Fibroblast of skin of back (primary cell): ENCODE results near the gene IFNL1.
"Not testable (repeated sequence)": the region's sequence is repeated elsewhere in the genome, so short reads cannot be mapped to it uniquely, and the experiment has no call there.

Source experiments
- DNase-seq: peaks from one replicate; pipeline ENCODE4 v3.0.0-alpha.2; 2013

The IFNL1 gene

DNA sequence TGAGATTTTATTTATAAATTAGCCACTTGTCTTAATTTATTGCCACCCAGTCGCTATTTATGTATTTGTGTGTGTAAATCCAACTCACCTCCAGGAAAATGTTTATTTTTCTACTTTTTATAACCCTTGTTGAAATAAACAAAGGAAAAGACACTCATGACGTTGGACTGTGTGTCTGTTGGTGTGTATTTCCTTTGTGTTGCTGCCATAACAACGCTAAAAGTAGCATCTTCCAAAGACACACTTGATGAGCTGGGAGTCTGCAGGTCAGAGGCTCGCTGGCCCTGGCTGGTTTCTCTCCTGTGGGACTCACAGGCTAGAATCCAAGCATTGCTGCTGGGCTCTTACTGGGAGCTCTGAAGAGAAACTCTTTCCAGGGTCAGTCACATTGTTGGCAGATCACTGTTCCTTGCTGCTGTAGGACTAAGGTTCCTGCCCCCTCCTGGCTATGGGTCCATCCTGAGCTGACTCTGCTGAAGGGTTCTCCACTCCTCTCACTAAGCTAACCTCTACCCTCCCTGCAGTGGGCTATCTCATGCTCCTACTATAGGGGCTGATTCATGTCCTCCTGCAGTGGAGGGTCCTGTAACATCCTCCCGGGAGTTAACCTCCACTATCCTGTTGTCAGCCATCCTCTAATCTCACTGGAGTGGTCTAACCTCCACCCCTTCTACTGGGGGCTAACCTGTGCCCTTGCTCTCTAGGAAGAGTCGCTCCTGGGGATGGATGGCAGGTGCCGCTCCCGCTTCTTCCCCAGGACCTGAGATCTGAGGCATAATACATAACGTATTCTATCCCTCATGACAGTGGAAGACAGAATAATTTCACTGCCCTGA is 26.0 kb upstream of the IFNL1 start:
- no peak for DNase-seq

DNA sequence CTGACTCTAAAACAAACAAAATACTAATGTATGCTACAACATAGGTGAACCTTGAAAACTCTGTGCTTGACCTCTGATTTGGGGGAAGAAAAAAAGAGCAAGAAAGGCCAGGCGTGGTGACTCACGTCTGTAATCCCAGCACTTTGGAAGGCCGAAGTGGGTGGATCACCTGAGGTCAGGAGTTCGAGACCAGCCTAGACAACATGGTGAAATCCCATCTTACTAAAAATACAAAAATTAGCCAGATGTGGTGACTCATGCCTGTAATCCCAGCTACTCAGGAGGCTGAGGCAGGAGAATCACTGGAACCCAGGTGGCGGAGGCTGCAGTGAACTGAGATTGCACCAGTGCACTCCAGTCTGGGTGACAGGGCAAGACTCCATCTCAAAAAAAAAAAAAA is 22.3 kb upstream of the IFNL1 start:
- DNase-seq: not testable (repeated sequence)

DNA sequence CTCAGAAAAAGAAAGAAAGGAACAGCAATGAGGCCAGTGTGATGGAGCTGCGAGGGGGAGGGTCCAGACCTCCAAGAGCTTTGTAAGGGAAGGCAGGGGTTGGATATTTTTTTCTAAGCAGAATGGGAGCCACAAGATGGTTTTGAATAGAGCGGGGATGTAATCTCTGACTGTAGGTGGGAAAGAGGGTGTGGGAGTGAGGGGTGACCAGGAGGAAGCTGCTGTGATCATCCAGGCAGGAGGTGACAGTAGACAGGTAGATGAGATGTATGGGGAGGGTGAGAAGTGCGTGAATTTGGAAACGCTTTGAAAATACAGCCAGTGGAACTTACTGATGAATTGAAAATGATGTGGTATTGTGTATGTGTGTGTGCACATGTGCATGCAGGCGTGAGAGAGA is 20.6 kb upstream of the IFNL1 start:
- DNase-seq: no peak

DNA sequence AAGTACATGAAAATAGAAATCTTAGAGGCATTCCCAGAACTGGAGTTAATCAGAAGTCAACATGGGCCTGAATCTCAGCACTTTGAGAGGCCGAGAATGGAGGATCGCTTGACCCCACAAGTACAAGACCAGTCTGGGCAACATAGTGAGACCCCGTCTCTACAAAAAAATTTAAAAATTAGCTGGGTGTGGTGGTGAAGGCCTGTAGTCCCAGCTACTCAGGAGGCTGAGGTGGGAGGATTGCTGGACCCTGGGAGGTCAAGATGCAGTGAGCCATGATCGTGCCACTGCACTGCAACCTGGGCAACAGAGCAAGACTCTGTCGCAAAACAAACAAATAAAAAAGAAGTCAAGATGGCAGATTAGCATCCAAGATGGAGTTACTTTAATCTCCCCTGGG is 19.5 kb upstream of the IFNL1 start:
- no peak for DNase-seq

DNA sequence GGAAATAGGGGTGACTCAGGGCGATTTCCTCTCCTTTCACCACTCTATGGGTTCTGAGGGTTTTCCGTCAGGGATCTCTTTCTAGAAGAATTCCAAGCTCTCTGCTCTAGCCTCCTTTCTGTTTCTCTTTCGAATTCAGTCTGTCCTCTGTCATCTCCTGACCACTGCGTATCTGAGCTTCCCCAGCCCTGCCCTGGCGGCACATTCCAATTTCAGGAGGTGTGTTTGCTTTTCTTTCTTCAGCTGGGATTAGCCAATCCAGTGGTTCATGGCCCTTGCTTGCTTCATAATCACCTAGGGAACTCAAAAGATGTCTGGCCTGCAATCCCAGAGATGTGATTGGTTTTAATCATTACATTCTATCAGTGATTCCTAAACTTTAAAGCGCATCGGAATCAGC is 18.6 kb upstream of the IFNL1 start:
- DNase-seq: no peak

DNA sequence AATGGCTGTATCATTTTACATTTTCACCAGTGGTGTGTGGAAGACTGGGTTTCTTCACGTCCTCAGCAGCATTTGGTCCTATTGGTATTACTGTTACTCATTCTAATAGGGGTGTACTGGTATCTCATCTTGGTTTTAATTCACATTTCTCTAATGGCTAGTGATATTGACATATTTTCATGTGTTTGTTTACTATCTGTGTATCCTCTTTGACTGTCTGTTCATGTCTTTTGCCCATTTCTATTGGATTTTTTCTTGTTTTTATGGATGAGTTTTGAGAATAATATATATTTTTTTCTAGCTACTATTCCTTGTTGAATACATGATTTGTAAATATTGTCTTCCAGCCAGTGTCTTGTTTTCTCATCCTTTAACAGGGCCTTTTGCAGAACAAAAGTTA is 14.2 kb upstream of the IFNL1 start:
- DNase-seq: no peak

DNA sequence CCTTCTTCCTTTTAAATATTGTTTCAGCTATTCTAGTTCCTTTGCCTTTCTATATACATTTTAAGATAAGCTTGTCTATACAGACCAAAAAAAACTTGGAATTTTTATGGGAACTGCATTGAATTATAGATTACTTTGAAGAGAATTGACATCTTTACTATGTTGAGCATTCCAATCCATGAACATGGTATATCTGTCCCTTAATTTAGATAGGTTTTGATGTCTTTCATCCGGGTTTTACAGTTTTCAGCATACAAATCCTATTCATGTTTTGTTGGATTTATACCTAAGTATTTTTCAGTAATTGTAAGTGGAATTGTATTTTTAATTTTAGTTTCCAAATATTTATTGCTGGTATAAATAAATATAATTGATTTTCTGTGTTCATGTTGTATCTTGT is 12.2 kb upstream of the IFNL1 start:
- no peak for DNase-seq

DNA sequence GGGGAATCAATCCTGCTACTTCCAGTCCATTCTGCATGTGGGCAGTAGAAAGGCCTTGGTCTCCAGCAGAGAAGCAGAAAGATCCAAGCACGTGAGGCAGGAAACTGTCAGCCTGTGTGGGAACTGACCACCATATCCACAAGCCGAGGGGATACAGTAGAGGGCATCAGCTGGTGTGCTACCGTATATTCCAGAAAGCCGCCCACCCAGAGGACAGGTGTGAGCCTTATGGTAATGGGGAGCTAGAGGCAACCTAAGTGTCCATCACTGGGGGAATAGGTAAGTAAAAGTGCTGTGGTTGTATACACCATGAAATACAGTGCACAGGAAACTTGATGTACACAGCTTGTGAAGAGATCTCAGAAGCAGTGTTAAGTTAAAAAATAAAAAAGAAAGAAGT is 2.8 kb upstream of the IFNL1 start:
- DNase-seq: no peak

DNA sequence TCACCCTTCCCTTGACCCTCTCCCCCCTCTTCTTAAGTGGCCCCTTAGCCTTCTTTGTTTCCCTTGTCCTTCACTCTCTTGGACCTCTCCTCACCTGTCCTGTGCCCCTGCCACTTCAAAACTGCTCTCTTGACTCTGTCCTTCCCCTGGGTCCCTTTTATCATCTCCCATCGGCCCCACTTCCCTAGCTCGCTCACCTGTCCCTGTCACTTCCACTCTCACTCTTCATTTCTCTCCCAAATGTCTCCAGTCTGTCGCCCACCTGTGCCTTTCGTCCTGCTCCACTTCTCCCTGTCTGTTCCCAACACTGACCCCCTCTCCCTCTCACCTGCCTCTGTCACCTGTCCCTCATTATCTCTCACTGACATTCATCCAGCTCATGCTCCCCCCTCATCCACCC is 699 bp downstream of the IFNL1 start:
- no peak for DNase-seq

DNA sequence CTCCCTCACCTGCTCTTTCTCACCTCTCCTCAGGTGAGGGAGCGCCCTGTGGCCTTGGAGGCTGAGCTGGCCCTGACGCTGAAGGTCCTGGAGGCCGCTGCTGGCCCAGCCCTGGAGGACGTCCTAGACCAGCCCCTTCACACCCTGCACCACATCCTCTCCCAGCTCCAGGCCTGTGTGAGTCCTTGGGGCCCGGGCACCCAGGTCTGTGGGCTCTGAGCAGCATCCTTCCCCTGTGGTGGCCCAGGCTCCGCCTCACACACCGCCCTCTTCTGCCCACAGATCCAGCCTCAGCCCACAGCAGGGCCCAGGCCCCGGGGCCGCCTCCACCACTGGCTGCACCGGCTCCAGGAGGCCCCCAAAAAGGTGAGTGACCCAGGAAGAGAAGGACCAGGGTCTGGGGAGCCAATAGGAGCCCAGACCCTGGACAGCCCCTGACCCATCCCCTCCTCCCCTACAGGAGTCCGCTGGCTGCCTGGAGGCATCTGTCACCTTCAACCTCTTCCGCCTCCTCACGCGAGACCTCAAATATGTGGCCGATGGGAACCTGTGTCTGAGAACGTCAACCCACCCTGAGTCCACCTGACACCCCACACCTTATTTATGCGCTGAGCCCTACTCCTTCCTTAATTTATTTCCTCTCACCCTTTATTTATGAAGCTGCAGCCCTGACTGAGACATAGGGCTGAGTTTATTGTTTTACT is 1.9 kb downstream of the IFNL1 start:
- no peak for DNase-seq

DNA sequence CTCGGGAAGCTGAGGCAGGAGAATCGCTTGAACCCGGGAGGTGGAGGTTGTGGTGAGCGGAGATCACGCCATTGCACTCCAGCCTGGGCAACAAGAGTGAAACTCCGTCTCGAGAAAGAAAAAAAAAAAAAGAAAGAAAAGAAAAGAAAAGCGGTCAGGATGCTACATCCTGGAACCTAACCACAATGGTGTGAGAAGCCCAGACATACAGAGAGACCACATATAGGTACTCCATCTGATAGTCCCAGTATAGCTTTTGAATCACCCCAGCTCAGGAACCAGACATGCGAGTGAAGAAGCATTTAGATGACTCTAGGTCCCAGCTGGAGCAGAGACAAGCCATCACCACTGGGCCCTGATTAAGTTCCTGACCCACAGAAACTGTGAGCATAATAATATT is 3.2 kb downstream of the IFNL1 start:
- no peak for DNase-seq

DNA sequence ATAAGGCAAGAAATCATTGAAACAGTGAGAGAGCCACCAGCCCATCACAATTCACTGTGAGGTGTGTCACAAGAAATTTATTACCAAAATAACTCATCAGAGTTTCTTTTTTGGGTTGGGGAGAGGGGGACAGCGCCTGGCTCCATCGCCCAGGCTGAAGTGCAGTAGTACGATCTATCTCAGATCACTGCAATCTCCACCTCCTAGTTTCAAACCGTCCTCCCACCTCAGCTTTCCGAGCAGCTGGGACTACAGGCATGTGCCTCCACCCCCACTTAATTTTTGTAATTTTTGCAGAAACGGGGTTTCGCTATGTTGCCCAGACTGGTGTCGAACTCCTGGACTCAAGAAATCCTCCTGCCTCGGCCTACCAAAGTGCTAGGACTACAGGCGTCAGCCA is 3.6 kb downstream of the IFNL1 start:
- no peak for DNase-seq

DNA sequence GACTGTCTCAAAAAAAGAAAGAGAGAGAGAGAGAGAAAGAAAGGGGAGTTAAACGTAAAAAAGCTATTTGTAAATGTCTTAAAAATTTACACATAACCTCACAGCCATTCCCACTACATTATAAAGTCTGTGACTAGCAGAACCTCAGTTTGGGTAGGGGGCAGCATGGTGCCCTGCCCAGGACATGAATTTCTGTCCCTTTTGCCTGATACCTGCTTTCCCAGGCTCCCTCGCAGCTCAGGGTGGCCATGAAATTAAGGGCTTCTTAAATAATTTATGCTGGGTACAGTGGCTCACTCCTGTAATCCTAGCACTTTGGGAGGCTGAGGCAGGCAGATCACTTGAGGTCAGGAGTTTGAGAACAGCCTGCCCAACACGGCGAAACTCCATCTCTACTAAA is 4.8 kb downstream of the IFNL1 start:
- no peak for DNase-seq

DNA sequence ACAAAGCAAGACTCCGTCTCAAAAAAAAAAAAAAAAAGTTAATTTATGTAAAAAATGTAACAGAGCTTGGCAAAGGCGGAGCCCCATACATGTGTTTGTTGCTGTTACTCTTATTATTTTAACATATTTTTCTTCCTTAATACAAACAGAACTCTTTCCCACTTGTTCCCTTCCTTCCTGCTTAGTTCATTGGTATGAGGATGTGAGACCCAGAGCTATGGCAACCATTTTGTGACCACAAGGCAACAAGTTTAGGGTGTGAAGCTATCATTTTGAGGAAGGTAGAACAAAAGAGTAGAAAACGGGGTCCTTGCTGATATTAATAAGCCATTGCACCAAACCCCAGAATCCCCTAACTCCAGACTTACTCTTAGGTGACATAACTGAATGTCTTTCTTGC is 5.4 kb downstream of the IFNL1 start:
- no peak for DNase-seq

DNA sequence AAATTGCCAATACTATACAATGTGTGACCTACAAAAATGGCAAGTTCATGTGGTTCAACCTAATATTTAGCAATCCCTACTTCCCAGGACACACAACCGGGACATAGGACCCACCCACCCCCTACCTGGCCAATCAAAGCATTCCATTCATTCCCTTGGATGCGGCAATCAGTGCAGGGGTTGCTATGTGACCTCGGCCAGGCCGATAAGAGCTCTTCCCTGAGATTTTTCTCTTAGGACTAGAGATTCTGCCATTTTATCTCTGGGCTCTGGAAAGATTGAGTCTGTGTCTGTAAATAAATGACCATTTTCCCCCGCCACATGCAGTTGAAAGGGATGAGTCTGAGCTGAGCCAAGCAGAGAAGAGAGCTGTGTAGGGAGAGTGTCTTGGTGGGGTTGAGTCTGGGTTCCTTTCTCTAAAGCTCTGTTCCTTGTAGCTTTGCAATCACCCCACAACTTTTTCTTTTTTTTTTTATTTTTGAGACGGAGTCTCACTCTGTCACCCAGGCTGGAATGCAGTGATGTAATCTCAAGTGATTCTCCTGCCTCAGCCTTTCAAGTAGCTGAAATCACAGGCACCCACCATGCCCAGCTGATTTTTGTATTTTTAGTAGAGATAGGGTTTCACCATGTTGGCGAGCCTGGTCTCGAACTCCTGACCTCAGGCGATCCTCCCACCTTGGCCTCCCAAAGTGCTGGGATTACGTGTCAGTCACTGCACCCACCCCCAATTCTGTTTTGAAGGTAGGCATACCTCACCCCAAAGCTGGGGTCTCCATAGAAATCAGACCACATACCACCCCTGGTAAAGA is 7.4 kb downstream of the IFNL1 start:
- no peak for DNase-seq

DNA sequence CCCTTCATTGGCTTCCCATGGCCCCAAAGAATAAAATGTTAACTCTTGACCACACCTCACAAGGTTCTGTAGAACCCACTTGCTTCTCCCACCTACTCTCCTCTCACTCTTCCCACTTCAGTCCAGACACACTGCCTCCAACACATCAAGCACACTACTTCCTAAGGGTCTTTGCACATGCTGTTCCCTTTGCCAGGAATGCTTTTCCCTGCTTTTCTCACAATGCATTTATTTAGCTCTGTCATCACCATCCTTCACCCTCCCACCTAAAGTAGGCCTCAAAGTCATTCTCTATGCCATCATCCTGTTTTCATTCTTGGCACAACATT is 7.9 kb downstream of the IFNL1 start:
- DNase-seq: no peak

DNA sequence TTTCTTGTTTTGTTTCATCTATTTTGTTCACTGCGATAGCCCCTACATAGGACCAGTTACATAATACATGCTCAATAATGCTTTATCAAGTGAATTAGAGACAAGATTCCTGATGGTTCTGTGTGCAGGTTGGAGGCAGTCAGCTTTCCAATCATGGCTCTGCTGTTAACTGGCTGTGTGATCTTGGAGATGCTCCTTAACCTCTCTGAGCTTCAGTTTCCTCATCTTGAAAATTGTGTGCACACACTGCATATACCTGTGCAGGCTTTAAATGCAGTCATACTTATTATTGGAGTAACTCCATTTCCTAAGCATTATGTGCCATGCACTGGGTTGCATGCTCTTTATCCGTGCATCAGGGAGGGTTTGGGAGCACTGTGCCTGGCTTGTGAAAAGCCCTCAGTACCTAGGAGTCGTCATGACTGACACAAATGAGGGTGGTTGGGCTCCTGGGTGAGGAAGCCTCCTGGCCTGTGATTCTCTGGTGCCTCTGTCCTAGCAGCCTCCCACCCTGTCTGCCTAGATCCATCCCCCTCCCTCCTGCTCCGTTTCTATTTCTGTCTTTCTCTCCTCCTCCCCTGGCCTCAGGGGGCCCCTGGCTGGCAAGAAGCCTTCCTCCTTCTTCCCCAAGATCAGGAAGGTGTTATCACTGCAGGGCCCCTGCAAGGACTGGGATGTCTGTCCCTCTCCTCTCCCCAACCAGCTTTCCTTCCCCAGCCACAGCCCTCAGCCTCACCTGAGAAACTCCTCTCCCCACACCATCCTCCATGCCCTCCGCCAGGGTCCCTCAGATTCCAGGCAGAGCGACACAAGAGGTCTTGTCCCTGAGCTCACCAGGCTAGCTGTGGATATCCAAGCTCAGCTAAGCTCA is 8.7 kb downstream of the IFNL1 start:
- no peak for DNase-seq

DNA sequence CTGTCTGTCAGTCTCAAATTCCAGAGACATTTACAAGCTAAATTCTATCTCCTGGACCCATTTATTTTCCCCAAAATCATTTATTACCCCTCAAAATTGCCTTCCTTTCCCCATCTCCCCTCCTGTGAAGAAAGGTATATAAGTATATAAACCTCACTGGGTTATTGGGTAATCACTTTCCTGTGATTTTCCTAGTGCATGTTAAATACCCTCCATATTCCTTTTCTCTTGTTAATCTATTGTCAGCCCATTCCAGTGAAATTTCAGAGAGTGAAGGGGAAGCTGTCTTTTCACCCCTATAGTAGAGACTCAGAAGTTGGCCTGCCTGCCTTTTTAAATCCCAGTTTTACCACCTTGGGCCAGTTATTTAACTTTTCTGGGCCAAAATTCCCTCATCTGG is 9.9 kb downstream of the IFNL1 start:
- DNase-seq: no peak

DNA sequence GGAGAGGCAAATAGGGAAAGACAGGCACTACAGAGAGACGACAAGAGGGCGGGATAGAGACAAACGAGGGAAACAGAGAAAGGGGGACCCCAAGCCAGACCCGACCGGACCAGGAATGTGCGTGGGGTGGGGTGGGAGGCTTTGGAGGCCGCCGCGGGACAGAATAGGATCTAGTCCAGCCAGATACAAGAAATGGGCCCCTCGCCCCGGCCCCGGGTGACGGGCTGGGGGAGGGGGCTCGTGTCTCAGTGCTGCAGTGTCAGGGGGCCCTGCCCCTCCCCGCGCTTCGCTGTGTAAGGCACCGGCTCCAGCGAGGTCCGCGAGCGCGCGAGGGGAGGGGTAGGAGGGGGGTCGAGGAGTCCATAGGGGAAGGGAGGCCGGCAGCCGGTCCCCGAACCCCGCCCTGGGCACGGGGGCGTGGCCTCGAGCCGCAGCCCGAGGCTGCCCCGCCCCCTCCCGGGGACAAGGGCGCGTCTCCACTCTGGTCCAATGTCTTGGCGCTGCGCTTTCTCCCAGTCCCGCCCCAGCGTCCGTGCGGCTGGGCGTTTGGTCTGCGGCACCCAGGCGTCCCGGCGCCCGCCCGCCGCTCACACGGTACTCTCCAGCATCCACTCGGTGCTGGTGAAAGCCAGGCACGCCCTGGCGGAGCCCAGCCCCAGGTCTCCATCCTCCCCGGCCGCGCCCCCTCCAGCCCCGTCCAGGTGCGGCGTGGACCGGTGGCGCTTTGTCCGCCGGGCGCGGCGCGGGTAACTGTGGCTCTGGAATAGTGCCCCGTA is 11.0 kb downstream of the IFNL1 start:
- no peak for DNase-seq

DNA sequence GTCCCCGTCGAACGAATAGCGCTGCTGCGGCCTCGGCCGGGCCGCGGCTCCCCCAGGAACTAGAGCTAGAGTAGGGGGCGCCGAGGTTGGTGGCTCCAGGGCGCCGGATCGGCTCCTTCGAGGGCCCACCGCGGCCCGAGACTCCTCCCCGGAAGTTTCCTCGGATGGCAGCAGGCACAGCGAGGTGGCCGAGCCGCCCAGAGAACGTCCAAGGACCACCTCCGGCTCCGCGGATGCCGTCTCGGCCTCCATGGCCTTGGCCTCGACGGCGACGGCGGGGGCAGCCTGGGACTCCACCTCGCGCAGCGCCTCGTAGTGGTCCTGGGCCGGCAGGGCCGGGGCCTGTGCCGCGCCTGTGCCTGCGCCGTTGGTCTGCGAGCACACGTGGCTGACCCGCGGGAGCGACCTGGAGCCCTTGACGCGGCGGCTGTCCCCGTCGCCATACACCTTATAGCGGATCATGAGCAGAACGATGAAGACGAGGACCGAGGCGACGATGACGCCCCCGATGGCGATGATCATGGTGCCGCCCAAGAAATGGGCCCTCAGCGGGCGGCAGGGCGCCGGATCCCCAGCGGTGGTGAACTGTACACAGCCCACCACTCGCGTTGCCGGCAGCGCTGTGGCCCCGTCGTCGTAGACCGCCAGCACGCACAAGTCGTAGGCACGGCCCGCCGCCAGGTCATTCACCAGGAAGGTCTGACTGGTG is 11.8 kb downstream of the IFNL1 start:
- no peak for DNase-seq
